DMS153 treated with DMSO at 0.1 percent for 48 hours (cell line): ENCODE results near the gene ELL.
"Not testable (repeated sequence)": the region's sequence is repeated elsewhere in the genome, so short reads cannot be mapped to it uniquely, and the experiment has no call there.

ENCODE experiments used
- DNase-seq: peaks from one replicate; lab custom pipeline; 2025; ENCODE audit not compliant: unreplicated experiment; lab: John Stamatoyannopoulos, UW

ELL gene

GRCh38 chr19:18405754-18406153 is 116.1 kb downstream of the ELL start:
- DNase-seq: not testable (repeated sequence)

- DNase-seq: not testable (repeated sequence)
Observed at GRCh38 chr19:18402455-18403248, 119.2 kb downstream of the ELL start.

GRCh38 chr19:18401580-18402112 is 120.2 kb downstream of the ELL start:
- DNase-seq: no peak

- DNase-seq: no peak
Observed at GRCh38 chr19:18399008-18399407, 122.9 kb downstream of the ELL start.

- no peak for DNase-seq
Observed at GRCh38 chr19:18397242-18398202, 124.3 kb downstream of the ELL start, which contains the start of gene LRRC25. Gene LRRC25, minus strand, starts transcription at chr19:18397622. Its CDS starts 659 bp downstream, at chr19:18396963.

GRCh38 chr19:18396471-18397241 is 125.2 kb downstream of the ELL start:
- DNase-seq: no peak

- no peak for DNase-seq
Observed at GRCh38 chr19:18393836-18394235, 128.0 kb downstream of the ELL start.

- DNase-seq: no peak
Observed at GRCh38 chr19:18392926-18393325, 128.9 kb downstream of the ELL start.
